Midbrain (tissue), 1 donor: ENCODE measurements around the gene HILPDA.

Experiments
- DNase-seq: peaks from one replicate; lab custom pipeline; 2025; lab: John Stamatoyannopoulos, UW

The HILPDA gene, protein sequence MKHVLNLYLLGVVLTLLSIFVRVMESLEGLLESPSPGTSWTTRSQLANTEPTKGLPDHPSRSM

DNA sequence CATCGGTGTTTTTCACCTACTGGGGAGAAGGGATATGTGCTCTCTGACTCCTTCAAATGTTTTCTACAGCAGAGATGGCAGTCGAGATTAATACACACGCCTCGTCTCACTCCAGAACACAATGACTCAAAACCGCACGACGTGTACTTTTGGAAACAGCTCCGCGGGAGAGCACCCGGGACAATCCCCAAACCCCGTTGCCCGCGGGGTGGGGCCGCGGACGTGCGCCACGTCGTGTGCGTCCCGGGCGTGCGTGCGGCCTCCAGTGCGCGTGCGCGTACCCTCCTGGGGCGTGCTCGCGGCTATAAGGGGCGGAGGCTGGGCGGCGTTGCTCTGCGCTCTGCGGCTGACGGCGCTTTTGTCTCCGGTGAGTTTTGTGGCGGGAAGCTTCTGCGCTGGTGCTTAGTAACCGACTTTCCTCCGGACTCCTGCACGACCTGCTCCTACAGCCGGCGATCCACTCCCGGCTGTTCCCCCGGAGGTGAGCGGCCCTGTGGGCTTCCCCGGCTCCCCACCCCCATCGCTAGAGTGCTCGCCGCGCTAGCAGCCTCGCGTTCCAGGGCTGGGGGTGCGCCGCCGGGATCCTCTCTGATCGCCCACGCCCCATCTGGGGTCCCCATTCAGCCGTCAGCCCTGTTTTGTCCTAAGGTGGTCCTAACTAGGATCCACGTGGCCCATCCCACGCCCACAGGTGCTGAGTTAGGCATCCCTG lies at the start of gene HILPDA:
TSS of gene HILPDA (plus strand) at position 336 of the 712 bp plus-strand sequence. CDS start 1,391 bp downstream, outside the sequence.
- DNase-seq = peak; percentile 91

DNA sequence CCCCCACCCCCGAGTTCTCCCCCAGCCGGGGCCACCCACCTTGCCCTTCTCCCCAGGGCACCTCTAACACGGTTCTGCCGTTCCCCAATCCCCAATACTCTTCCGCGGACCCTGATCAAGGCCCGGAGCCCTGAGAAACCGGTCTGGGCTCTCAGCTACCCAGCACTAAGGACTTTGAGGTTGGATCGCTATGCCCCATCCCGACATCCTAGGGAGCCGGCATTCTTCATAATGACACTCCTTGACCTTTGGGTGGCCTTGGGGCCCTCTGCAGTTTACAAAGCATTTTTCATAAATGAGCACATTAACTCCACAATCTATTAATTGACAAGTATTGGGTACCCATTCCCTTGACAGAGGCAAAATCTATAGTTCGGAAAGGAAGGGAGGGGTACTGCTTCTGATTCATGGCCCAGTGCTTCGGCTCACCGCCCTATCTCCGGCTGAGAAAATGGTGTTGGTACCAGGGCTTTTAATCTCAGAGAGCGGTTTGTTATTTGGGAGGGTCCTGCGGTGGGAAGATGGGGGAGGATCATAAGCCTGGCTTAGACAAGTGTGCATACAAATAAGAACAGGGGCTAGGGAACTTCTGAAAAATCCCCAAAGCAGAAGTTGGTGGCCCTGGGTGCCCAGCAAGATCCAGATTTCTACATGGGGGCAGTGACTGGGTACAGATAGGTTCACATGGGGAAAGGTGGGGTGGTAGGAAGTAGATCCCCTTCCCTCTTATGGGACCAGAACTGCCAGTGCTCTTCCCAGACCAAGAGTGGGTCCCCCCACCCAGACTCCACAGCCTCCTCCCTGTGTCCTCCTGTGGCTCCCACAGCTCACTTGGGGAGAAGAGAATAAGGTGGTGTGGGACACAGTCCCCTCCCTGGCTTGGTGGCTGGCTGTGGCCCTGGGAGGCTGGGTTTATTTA lies 49.1 kb upstream of the HILPDA start:
- DNase-seq = no peak

DNA sequence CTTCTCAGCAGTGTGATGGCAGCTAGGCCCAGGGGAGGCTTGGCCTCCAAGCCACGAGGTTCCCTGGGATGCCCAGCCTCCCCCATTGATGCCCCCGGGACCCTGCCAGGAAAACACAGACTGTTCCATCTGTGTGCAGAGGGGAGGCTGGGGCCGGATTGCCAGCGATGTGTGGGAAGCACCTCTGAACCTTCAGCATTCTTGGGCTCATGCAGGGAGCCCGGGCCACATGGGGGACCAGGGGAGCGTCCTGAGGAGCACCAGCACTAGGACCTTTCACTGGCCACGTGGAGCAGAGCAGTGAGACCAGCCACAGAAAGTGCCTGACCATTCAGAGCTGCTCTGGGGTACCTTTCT lies 48.5 kb upstream of the HILPDA start:
- DNase-seq = no peak

DNA sequence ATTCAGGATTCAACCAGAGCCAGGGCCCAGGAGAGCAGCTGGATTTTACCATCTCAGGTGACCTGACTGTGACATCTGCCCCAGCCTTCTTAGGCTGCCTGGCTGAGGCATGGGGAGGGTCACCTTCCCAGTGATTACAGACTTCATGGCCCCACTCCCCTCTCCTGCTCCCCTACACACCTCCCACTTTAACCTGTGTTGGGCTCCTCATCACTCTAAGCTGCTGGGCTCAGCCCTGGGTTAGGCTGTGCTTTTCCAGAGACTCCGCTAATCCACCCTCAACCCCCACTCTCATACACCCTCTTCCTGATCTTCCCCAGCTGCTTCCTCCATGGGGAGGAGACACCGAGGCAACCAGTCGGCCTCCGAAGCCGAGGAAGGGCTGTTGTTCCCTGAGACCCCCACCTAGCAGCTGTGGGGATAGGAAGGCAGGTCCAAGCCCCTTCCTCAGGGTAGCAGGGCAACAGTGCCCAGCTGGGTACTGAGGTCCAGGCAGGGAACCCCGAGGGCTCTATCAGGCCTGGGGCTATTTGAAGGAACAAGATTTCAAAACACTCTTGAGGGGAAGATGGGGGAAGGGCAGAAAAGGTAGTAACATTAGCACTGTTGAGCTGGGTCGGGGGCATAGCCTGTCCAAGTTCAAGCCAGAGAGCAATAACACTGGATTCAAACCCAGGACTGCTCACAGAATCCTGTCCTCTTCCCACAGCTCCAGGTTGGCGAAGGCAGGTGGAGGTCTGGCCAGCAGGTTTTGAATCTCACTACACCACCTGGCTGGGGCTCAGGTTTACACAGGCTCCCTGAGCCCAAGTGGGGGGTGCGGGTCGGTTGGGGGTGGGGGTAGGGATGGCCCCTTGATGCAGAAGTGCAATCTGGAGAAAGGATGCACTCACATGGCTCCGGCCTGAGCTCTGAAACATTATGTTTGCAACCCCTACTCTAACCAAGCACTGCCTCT lies 47.6 kb upstream of the HILPDA start:
- no peak for DNase-seq

DNA sequence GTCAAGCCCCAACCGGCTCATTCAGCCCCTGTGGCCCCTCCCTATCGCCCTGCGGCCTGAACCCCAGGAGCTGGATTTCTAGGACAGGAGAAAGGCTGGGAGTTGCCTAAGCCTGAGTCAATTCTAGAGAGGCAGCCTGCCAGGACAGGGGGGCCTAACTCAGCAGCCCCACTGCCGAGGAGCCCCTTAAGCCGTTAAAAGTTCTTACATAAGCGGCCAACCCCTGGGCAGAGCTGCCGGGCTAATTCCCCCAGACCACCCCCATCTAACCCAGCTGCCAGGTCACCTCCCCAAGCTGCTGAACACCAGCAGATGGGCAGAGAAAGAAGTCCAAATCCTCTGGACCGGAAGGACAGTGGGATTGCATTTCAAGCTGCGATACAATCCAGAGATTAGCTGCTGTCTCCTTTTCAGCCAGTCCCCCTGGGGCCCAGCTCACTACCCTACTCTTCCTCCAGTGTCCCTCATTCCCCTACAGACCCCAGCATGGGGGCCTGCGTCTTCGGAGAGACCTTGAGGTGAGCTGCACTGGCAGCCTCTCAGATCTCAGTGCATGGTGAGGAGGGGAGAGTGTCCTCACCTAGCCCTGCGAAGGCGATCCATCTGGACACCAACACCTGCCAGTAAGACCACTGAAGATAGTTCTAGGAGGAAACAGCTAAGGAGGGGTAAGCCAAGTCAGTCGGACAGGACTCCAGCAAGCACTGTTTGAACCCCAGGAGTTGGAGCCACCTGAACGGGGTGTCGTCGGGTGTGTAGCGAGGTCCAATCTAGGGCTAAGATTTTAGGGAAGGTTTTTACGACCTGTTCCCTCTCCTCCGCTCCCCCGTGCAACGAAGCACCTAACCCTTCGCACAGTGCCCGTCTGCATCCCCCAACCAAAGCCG lies 46.7 kb upstream of the HILPDA start:
- DNase-seq = no peak

DNA sequence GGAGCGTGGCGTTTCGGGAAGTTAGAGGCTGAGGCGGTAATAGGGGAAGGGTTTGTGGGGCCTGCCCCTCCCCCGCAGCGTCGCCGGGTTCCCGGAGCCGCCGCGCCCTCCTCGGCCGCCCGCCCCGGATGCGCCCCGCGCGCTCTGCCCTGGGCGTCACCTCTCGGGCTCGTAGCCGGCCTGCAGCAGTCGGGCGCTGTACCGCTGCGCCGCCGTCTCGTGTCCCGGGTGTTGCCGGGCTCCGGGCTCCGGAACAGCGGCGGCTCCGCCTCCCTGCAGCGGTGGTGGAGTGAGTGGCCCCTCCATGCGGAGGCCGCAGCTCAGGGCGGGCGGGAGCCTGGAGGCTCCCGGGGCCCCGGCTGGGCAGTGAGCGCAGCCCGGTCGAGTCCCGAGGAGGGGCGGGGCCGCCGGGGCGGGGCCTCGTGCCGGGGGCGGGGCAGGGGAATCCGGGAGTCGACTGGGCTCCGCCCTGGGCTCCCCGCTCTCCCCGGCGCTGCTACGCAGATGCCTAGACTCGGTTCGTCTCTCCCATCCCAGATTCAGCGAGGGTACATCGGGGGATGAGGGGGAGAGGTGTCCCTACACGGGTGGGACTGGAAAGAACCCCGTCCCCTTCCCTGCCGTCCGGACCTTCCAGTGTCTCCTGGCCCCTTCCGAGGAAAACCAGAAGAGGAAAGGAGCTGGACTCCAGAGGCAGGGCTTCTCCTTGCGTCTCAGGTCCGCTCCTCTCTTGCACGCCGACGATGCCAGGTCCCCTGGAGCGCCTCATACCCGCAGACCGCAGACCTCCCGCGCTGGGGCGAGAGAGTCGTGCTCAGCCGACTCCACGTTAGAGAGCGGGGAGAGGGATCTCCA lies 45.9 kb upstream of the HILPDA start, which contains the start of gene IMPDH1:
TSS of gene IMPDH1 (minus strand) at position 387 of the 855 bp plus-strand sequence. CDS start at position 306, 81 bp downstream.
- DNase-seq = peak; percentile 74

DNA sequence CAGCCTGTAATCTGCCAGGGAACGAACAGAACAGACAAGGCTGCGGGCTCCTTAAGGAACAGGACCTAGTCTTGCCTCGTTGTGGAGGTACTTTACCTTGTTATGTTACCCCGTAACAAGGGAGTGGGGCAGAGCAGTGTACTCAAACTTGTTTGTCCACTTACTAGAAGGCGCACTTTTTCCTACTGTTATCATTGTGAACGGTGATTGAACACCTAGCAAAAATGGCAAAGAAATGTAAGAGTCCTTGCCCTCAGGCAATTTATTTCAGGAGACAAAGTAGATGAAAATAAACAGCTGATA lies 45.3 kb upstream of the HILPDA start:
- no peak for DNase-seq

DNA sequence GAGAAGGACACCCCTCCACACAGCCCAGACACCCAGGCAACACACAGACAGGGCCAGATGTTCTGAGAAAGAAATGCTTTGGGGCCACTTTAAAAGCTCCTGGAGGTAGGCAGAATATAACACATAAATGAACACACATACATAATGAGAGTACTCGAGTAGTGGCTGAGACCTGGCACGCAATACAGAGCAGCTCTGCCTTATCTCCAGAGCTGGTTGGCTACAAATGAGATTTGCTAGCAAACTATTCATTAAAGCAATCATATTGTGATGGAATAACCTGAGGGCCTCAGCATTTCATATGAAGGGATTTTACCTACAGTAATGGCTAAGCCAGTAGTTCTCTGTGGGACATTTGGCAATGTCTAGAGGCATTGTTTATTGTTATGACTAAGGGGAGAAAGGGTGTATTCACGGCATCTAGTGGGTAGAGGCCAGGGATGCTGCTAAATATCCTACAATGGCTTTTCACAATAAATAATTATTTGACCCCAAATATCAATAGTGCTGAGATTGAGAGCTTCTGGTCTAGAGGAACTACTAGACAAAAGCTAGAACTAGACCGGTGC lies 40.4 kb upstream of the HILPDA start:
- DNase-seq = no peak

DNA sequence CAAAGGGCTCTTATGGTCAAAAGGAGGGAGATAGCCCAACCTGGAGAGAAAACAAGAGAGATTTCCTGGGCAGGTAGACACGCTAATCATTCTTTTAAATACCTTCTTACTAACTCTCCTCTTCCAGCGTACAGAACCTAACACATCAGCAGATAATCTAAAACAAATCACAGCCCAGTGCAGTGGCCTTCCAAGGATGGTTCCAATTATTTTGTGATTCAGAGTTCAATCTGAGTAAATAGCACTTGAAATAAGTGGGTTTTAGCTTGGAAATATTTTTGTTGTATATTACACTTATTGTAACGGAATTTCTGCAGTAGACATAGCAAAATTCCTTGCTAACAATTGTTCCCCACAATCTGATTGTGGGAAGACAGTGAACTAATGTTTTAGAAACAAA lies 38.6 kb upstream of the HILPDA start:
- DNase-seq = no peak

DNA sequence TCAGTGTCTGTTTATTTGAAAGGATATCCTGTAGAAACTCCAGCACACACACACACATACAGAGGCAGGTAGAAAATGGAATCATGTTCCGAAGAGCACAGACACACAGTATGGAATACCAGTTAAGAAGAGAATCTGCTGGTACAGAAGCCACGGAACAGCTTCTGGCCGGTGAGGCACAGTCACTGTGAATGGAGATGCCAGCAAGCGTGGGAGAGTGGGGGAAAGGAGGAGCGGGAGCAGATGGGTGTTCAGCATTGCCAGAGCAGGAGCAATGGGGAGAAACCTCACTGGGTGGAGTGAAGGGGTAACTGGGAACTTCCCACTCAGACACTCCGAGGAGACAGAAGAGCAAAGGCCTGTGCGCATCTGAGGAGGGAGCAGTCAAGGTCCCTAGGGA lies 36.4 kb upstream of the HILPDA start:
- no peak for DNase-seq

DNA sequence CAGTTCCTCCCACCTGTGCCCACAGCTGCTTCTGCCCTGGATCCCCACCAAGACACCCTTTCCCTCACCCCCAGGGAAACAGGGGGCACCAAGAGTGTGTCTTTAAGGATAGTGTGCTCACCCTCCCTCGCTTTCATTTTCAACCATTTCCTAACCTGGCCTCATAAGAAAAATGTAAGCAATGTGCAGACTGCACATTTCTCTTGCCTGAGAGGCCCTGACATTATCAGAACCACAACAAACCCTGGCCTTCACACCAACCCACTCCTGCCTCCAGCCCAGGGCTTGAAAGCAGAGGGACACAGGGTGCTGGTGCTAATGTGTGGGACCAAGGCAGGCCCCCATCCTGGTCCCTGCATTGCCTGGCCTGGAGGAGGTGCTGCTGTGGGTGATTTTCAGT lies 34.9 kb upstream of the HILPDA start:
- no peak for DNase-seq

DNA sequence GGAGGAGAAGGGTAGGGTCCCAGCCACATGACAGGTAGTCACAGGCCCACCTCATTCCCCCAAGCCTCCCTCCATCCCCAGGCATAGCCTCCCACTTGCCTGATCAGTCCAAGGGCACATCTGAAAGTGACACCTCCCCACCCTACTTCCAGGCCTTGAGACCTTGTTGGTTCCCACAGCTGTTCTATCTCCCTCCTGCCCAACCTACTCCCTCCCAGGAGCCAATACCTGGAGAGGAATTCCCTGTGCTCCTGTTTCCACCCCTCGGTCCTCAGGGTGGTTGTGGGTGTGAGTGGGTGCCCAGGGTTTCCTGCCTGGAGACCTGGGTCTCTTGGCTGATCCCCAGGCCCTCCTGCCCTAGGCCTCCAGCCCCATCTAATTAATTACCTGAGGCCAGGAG lies 34.3 kb upstream of the HILPDA start:
- no peak for DNase-seq

DNA sequence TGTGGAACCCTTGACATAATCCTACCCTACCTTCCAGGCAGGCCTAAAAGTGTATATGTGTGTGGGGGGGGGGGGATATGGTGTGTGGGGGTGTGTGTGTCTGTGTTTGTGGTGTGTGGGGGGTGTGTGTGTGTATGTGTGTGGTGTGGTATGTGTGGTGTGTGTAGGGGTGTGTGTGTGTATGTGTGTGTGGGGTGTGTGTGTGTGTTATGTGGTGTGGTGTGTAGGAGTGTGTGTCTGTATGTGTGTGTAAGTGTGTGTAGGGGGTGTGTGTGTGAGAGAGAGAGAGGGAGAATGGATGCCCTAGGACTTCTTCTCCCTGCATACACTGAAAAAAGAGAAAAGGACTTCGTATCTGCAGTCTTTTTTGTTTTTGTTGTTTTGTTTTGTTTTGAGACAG lies 33.6 kb upstream of the HILPDA start:
- no peak for DNase-seq

DNA sequence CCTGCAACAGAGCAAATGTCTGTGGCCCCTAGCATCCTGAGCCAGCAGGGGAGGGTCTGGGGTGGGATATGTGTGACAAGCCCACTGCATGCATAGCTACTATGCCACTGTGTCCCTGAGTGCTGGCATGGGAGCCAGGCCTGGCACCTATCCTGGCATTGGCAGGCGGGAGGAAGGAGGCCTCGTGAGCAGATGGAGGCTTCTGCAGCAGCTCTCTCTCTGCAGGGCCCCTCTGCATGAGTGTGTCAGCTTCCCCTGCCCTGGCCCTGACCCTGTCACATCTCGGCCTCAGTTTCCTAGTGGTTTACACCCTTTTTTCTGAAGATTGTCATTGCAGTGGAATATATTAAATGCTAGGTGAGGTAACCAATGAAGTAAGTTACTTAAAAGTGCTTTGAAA lies 32.8 kb upstream of the HILPDA start:
- no peak for DNase-seq

DNA sequence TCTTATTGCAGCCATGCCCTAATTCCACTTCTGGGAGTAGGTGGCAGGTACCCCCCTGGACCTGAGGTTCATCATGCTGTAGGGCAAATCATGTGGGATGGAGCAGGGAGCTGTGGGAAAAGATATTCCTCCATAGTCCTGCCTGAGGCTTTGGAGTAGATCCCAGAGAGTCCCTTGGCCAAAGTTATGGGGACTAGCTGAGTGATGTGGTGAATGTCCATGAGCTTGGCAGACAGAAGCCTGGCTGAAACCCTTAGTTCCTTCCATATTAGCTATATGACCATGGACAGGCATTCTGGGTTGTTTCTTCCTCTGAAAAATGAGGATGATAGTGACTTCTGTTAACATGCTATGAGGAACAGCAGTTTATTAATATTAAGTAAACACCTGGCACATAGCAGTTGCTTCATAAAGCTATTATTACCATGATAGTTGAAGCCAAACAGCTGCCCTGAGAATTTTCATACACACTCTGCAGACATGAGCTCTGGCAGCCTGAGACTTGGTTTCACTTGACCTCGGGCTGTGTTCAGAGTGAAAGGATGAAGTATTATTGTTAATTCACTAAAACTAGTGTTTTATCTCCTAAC lies 30.9 kb upstream of the HILPDA start:
- no peak for DNase-seq

DNA sequence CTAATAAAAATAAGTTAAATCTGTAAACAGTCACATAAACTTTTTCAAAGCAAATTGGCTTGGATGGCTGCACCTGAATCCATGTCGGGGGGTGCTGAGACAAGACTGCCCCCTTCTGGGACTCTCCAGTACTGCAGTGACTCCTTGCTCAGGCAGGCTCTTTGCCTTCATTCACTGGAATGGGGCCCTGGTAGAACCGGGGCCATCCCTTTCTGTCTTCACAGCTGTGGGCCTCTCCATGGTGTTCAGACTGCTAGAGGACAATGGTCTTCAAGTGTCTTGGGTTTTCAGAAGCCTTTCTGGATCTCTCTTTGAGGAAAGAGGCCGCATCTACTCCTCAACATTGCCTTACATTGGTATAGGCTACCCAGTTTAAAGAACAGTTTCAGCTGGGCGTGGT lies 29.8 kb upstream of the HILPDA start:
- DNase-seq = peak; percentile 73

DNA sequence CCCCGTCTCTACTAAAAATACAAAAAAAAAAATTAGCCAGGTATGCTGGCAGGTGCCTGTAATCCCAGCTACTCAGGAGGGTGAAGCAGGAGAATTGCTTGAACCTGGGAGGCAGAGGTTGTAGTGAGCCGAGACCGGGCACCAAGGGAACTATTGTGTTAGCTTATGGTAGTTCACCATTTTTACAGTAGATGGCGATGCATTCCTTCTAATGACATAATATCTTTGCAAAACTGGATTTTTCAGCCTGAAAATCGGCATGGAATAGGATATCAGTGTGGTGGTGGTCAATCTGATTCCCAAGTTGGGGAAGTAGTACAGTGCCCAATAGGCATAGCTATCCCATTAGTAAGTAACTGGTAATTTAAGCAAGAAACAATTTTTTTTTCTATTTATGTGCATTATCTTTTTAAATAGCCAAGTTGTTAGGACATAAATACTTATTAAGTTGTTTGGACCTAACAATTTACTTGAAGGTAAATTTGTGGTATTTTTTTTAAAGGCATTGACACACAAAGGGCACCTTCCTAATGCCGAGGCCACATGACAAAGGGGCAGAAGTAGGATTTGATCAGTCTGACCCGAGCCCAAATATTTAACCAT lies 28.3 kb upstream of the HILPDA start:
- DNase-seq = peak; percentile 79

DNA sequence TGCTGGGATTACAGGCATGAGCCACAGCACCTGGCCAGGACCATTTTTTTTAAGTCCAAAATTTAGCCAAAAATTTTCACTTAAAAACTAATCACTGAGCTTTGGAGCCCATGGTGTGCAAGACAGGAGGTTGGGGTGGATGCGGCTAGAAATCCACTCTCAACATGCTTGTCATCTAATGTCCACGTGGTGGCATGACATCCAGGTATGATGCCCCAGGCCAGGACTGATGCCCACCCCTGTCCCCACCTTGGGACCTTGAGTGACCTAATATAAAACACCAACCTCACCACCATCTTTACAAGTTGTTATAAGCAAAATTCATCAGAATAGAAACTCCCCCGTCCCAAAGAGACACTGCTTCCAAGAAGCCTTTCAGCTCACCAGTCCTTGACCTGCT lies 25.5 kb upstream of the HILPDA start:
- DNase-seq = no peak

DNA sequence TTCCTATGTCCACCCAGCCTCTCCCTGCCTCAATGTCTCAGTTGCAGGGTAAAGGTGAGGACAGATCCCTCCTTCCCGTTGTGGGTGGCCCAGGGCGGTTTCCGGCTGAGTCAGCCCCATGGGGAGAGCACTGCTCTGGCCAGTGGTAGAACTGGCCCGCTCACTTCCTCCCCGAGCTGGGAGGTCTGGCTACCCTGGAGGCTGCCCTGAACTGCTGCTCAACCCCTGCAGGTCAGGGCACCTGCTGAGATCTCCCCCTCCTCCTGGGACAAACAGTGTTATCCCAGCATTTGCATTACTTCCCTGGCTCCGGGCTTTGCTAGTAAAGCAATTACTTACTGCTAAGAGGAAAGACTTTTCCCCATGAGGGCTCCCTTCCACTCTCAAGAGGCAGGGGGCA lies 24.5 kb upstream of the HILPDA start:
- no peak for DNase-seq
